Hematopoietic multipotent progenitor cell treated with erythropoietin and hydrocortisone succinate and interleukin-3 and kit ligand, for 17 days (in vitro differentiated cells): ENCODE results near the gene TIMM17A.
"Not testable (repeated sequence)": the region's sequence is repeated elsewhere in the genome, so short reads cannot be mapped to it uniquely, and the experiment has no call there.

Experiments
- DNase-seq: peaks from one replicate; pipeline ENCODE4 v3.0.0-alpha.2; 2015; ENCODE audit warnings: low spot score

Gene TIMM17A

DNA sequence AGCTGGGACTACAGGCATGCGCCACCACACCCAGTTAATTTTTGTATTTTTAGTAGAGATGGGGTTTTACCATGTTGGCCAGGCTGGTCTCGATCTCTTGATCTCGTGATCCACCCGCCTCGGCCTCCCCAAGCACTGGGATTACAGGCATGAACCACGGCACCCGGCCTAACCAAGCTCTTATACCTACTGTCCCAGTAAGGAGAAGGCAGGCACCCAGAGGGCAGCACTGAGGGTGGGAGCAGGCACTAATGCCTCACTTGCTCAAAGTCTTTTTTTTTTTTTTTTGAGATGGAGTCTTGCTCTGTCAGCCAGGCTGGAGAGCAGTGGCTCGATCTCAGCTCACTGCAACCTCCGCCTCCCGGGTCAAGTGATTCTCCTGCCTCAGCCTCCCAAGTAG lies 15.0 kb upstream of the TIMM17A start:
- not testable (repeated sequence) for DNase-seq

DNA sequence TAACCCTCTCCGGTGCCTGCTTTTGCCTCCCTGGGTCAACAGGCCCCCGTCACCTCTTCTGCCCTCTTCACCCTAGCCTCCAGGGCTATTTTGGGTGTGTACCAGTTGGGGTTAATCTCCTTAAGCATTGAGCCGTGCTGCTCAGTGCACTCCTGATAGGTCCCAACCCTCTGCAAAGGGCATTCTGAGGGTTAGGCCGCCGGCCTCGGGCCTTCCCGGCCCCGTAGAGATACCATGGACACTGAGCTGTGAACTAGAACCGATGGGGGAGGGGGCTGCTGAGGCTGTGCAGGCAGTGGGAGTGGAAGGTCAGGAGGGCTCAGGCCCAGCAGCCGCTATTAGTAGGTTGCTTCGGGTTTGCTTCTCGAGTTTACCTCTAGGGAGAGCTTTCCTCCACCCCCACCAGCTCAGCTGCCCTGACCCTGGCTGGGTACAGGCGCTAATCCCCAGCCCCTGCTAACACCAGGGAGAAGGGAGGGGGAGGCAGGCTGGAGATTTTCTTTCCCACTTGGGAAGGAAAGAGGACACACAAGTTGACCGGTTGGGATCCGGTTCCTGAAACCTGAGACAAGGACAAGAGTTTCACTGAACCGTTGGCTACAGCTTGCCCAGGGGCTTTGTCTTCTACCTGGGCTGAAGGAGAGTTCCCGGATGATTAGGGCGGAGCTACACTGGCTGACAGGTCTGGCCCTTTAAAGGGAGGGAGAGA lies 13.7 kb upstream of the TIMM17A start:
- no peak for DNase-seq

DNA sequence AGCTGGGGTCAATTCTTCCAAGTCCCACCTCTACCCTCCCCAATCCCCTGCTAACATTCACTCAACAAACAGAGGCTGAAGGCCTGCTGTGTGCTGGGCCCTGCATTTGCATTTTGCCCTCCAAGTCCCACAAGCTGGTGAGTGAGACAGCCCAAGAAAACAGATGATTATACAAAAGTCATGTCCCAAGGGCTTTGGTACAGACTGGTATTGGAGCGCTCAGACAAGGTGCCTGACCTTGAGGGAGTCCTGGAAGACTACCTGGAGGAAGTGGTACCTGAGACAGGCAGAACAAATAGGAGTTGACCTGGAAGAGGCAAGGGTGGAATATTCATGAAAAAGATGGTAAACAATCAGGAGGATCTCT lies 13.2 kb upstream of the TIMM17A start:
- DNase-seq: no peak

DNA sequence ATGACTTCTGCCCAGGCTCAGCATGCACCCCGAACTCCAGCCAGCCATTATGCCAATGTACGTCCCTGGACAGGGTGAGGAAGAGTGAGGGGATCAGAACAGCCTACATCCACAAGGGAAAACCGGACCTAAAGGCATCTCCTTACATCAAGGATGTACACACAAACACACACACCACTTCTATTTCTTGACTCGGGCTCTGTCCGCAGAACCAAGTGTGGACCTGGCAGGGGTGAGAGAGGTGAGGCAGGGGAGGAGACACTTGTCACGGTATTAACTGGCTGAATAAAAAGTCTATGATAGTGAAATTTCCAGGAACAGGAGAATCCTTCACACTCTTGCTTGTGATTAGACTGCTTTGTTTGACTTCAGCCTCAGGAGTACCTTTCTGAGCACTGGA lies 11.3 kb upstream of the TIMM17A start:
- DNase-seq: no peak

GRCh38 chr1:201944639-201945038 lies 10.7 kb upstream of the TIMM17A start:
- DNase-seq: no peak

DNA sequence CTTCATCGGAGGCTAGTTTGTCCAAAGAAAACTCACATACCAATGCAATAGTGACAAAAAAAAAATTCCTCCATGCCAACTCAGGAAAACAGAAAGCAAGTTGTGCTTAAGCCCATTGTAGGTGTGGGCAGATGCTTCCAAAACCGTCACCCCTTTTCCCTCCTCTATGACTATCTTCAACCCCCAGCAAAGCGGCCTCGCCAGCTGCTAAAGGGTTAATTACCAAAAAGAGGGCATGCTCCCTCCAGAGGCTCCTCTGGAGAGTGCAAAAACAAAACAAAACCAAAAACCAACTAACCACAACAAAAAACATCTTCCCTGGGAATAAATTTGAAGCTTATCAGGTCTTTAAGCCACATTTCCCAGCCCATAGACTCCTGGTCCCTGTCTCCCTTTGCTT lies 10.1 kb upstream of the TIMM17A start:
- no peak for DNase-seq

GRCh38 chr1:201945863-201946223 lies 9.5 kb upstream of the TIMM17A start:
- DNase-seq: no peak

- no peak for DNase-seq
Observed at GRCh38 chr1:201946224-201946908, 8.9 kb upstream of the TIMM17A start, which contains the start of gene LMOD1. LMOD1 (minus strand) TSS chr1:201946548; CDS start chr1:201946340, 208 bp downstream.

- DNase-seq: no peak
Observed at GRCh38 chr1:201947697-201948008, 7.7 kb upstream of the TIMM17A start.

- DNase-seq: no peak
Observed at GRCh38 chr1:201949491-201949890, 5.8 kb upstream of the TIMM17A start.

GRCh38 chr1:201954263-201955008 lies 867 bp upstream of the TIMM17A start:
- no peak for DNase-seq

GRCh38 chr1:201955729-201956143 lies 433 bp downstream of the TIMM17A start:
- DNase-seq: no peak

DNA sequence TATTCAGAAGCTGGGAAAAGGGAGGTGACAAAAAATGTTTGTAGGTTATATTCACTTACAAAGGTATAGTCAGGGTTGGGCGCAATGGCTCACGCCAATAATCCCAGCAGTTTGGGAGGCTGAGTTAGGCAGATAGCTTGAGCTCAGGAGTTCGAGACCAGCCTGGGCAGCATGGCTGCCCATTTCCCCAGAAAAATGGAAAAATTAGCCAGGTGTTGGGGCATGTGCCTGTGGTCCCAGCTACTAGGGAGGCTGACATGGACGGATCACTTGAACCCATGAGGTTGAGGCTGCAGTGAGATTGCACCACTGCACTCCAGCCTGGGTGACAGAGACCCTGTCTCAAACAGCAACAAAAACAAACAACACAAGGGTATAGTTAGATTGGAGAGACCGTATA lies 3.0 kb downstream of the TIMM17A start:
- DNase-seq: no peak

DNA sequence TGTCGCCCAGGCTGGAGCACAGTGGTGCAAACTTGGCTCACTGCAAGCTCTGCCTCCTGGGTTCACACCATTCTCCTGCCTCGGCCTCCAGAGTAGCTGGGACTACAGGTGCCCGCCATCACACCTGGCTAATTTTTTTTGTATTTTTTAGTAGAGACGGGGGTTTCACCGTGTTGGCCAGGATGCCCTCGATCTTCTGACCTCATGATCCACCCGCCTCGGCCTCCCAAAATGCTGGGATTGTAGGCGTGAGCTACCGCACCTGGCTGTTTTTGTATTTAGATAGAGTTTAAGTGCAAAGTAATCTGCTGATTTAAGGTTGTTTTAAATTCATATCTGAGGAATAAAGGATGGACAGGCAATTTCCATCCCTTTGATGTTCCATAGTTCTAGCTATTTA lies 7.1 kb downstream of the TIMM17A start:
- DNase-seq: not testable (repeated sequence)

GRCh38 chr1:201964261-201964660 lies 9.0 kb downstream of the TIMM17A start:
- no peak for DNase-seq

GRCh38 chr1:201966171-201966570 lies 10.9 kb downstream of the TIMM17A start:
- DNase-seq: no peak

DNA sequence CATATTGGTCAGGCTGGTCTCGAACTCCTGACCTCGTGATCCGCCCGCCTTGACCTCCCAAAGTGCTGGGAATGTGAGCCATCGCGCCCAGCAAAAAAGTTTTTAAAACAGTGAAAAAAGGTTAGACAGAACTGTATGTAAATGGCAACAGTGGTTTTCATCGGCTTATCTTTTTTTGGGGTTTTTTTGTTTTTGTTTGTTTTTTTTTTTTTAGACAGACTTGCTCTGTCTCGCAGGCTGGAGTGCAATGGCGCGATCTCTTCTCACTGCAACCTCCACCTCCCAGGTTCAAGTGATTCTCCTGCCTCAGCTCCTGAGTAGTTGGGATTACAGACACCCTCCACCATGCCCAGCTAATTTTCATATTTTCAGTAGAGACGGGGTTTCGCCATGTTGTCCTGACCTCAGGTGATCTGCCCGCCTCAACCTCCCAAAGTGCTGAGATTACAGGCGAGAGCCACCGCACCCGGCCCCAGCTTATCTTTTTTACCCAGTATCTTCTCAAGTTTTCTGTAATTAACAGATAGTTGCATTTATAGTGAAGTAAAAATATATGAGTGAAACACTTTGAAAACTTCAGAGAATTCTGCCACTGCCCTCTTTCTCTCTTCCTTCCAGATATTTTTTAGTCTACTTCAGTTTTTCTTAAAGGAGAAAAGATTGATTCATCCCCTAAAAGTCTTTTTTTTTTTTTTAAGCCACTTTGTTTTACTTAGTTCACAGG lies 13.1 kb downstream of the TIMM17A start:
- DNase-seq: peak; percentile 66

GRCh38 chr1:201970334-201971159 lies 15.2 kb downstream of the TIMM17A start:
- peak; percentile 59 for DNase-seq

GRCh38 chr1:201982082-201982622 lies 26.8 kb downstream of the TIMM17A start:
- peak; percentile 38 for DNase-seq

- peak; percentile 29 for DNase-seq
Observed at GRCh38 chr1:201982623-201983379, 27.5 kb downstream of the TIMM17A start, which contains the start of gene RNPEP. RNPEP (plus strand) TSS chr1:201982648; CDS start chr1:201982667, 19 bp downstream.
